Endothelial cell of umbilical vein (primary cell): Measurements from ENCODE around the gene PXYLP1.

Experiments
- EZH2 ChIP-seq: IDR thresholded peaks from 2 replicates; pipeline ENCODE4 v1.6.1; 2012; ENCODE audit warnings: borderline replicate concordance, low read depth, mild to moderate bottlenecking, moderate library complexity, low read length, inconsistent platforms; ENCODE audit not compliant: severe bottlenecking
- POLR2AphosphoS5 ChIP-seq: IDR thresholded peaks from 2 replicates; pipeline ENCODE4 v1.6.1; 2012; ENCODE audit warnings: low read depth, mild to moderate bottlenecking, control low read depth, low read length, moderate library complexity; ENCODE audit not compliant: insufficient read depth
- TF ChIP-seq, protein P1 (sequence below), 2 donors: IDR thresholded peaks; 1 replicate in 1 of 2; 2 replicates in 1 of 2; pipeline ENCODE4 v1.5.1; 2011; ENCODE audit warnings: low read length in 2 of 2, mild to moderate bottlenecking in 2 of 2, moderate library complexity in 2 of 2, control low read depth in 1 of 2, inconsistent platforms in 1 of 2, low read depth in 1 of 2; ENCODE audit not compliant: insufficient read depth in 1 of 2; ENCODE audit errors: extremely low read depth in 1 of 2
- TF ChIP-seq, protein P2 (sequence below): IDR thresholded peaks from 2 replicates; pipeline ENCODE4 v1.6.1; 2011; ENCODE audit not compliant: insufficient read depth, insufficient read length

DNA sequence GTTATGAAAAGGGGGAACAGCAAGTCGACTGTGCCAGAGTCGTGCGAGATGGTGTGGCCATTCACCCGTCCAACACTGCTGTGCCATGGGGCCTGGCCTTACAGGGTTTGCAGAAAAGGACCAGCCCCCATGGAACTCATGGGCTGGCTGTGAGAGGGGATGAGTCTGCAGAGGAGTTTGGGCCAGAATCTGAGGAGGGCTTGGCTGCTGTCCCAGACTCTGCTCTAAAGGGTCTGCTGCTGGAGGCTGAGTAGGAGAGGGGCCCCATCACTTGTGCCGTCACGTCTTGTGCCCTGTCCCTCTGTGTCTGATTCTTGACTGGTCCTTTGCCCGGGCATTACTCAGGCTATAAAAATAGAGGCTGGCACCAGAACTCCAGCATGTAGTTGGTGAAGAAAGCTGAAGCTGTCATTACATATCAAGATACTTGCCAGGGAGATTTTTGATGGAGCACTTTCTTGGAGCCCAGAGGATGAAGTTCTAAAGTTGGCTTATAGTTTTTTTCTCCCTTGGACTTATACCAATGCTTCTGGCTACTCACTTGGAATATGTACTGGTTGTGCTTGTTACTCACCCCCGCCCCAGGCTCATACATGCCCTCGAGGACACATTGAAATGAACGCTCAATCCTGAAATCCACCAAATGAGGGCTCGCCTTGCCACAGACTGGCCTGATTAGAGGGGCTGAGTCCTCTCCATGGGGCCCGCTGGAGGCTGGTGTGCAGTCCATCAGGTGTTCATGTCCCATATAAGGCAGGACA is 10.2 kb downstream of the PXYLP1 start:
- TF ChIP-seq POLR2AphosphoS5 (no peak), EZH2 (no peak)
- TF ChIP-seq, protein P1, sequence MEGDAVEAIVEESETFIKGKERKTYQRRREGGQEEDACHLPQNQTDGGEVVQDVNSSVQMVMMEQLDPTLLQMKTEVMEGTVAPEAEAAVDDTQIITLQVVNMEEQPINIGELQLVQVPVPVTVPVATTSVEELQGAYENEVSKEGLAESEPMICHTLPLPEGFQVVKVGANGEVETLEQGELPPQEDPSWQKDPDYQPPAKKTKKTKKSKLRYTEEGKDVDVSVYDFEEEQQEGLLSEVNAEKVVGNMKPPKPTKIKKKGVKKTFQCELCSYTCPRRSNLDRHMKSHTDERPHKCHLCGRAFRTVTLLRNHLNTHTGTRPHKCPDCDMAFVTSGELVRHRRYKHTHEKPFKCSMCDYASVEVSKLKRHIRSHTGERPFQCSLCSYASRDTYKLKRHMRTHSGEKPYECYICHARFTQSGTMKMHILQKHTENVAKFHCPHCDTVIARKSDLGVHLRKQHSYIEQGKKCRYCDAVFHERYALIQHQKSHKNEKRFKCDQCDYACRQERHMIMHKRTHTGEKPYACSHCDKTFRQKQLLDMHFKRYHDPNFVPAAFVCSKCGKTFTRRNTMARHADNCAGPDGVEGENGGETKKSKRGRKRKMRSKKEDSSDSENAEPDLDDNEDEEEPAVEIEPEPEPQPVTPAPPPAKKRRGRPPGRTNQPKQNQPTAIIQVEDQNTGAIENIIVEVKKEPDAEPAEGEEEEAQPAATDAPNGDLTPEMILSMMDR (IDR thresholded peaks at IDR 0.05; ENCODE audit: extremely low read depth in 1 of 2, insufficient read depth in 1 of 2, low read depth in 1 of 2, low read length in 2 of 2), result no peak
- TF ChIP-seq, protein P2, sequence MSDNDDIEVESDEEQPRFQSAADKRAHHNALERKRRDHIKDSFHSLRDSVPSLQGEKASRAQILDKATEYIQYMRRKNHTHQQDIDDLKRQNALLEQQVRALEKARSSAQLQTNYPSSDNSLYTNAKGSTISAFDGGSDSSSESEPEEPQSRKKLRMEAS, result no peak
